OCI-LY7 (cell line): ENCODE measurements around the gene HNRNPL. TPM values are rescaled to one million over a fixed set of nuclear protein-coding genes. Genes with fewer than 3 reads are reported as not detected.

Experiments used
- BruUV-seq: library from RNA; stranded (reverse); fragments of 400-500 nt; replicated peaks from 2 replicates; lab custom pipeline; 2021; lab: Mats Ljungman, UMichigan
- CTCF ChIA-PET: fragments of 300-600 bp; sonication (Branson Sonifier 250); formaldehyde crosslinking; loops from one replicate; lab custom pipeline; 2022; ENCODE audit warnings: antibody characterized with exemption; ENCODE audit not compliant: unreplicated experiment; lab: Charles Lee
- POLR2A ChIA-PET: fragments of 300-600 bp; sonication (Branson Sonifier 250); formaldehyde crosslinking; loops from one replicate; lab custom pipeline; 2022; ENCODE audit warnings: antibody characterized with exemption; lab: Charles Lee
- DNase-seq: peaks from one replicate; pipeline ENCODE4 v3.0.0-alpha.2; 2015; ENCODE audit warnings: low spot score
- H2AFZ ChIP-seq: fragments of 200-600 bp; sonication (generic), shearing (Covaris generic); 2 replicates; pipeline ENCODE4 v1.6.1; 2014; ENCODE audit warnings: mild to moderate bottlenecking, antibody characterized with exemption, low read length, moderate library complexity
- H3K27ac ChIP-seq: fragments of 200-600 bp; sonication (generic); 2 replicates; pipeline ENCODE4 v1.5.1; 2014; ENCODE audit warnings: mixed run types, low read depth, mild to moderate bottlenecking, moderate library complexity, low read length, inconsistent platforms; ENCODE audit not compliant: poor library complexity, severe bottlenecking
- H3K36me3 ChIP-seq: fragments of 200-600 bp; sonication (generic); 2 replicates; pipeline ENCODE4 v1.6.1; 2014; ENCODE audit warnings: mild to moderate bottlenecking, antibody characterized with exemption, low read length, moderate library complexity, mixed read lengths; ENCODE audit not compliant: insufficient read depth
- H3K4me1 ChIP-seq: fragments of 200-600 bp; sonication (generic); 2 replicates; pipeline ENCODE4 v1.5.1; 2014; ENCODE audit warnings: mild to moderate bottlenecking, low read length; ENCODE audit not compliant: insufficient read depth, poor library complexity, severe bottlenecking
- H3K4me2 ChIP-seq: fragments of 200-600 bp; sonication (generic); 2 replicates; pipeline ENCODE4 v1.6.1; 2014; ENCODE audit warnings: mild to moderate bottlenecking, low read length
- H3K4me3 ChIP-seq: fragments of 200-600 bp; sonication (generic); 2 replicates; pipeline ENCODE4 v1.5.1; 2014; ENCODE audit warnings: mild to moderate bottlenecking, low read depth, low read length; ENCODE audit not compliant: poor library complexity, severe bottlenecking
- H3K79me2 ChIP-seq: fragments of 200-600 bp; sonication (generic); 2 replicates; pipeline ENCODE4 v1.6.1; 2016; ENCODE audit warnings: low read depth, mild to moderate bottlenecking, low read length, moderate library complexity, mixed read lengths; ENCODE audit not compliant: insufficient read depth
- H3K9me2 ChIP-seq: fragments of 200-600 bp; sonication (generic); 2 replicates; pipeline ENCODE4 v1.6.1; 2016; ENCODE audit warnings: mild to moderate bottlenecking, low read length, mixed read lengths; ENCODE audit not compliant: insufficient read depth
- H3K9me3 ChIP-seq: fragments of 200-600 bp; sonication (generic); 2 replicates; pipeline ENCODE4 v1.6.1; 2014; ENCODE audit warnings: mild to moderate bottlenecking, mixed run types, low read length, mixed read lengths
- H4K20me1 ChIP-seq: fragments of 200-600 bp; sonication (generic); 2 replicates; pipeline ENCODE4 v1.6.1; 2014; ENCODE audit warnings: mild to moderate bottlenecking, antibody characterized with exemption, low read length, moderate library complexity, mixed read lengths; ENCODE audit not compliant: insufficient read depth
- EZH2phosphoT487 ChIP-seq: fragments of 200-600 bp; sonication (generic); IDR thresholded peaks from 2 replicates; pipeline ENCODE4 v1.6.1; 2018; ENCODE audit warnings: low read depth, borderline replicate concordance, mild to moderate bottlenecking, mixed run types, antibody characterized with exemption, low read length, moderate library complexity, mixed read lengths
- intact Hi-C: fragments of 100-400 bp; cut with micrococcal nuclease; formaldehyde crosslinking; loops from one replicate; pipeline ENCODE4 v1.10.0; 2022; ENCODE audit not compliant: unreplicated experiment
- total RNA-seq, 2 experiments: library from RNA; depleted of rRNA in 1 of 2; stranded (reverse); fragments of >200 nt in 1 of 2; shearing (Covaris generic) in 1 of 2; gene quantifications; 2 replicates each; pipeline ENCODE4 v1.2.3, GENCODE V29; 2014 to 2022
- TF ChIP-seq, protein P1 (sequence below): fragments of 200-600 bp; sonication (generic); conservative IDR thresholded peaks from 2 replicates; pipeline ENCODE4 v1.5.1; 2014; ENCODE audit warnings: mild to moderate bottlenecking, antibody characterized with exemption, low read length, moderate library complexity, mixed read lengths

The HNRNPL gene
- total RNA-seq, 2 experiments from 2014 or later, result 263 to 655 TPM

DNA sequence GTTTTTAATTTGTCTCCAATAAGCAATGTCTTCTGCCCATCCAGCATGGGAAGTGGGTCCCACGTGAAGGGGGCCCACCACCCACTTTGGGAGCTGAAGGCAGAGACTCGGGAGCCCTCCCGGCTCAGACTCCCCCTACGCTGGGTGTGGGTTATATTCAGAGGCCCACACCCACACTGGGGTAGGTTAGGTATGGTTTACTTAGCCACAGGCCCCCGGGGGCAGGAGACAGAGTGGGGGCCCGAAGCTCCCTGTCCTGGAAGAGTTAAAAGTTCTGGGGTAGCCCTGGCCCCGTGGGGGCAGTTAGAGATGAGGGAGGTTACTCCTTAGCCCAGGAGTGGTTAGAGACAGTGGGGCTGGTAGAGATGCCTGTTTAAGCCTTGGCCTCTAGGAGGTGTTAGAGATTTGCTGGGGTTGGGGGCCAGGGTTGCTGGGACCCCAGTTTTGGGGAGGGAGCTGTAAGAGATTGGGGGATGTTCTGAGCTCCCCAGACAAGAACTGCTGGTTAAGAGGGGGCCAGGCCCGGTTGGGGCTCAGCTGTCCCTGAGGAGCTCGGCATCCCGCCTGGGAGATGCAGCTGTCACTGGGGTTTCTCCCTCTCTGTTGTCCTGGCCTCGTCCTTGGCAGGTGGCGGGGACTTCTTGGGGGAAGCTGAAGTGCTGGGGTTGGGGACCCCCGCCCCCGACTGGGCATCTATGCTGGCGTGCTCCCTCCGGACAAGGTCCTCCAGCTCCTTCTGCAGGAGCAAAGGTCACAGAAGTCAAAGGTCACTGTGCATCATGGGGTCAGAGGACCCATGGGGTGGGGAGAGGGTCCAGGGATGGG, 29.0 kb upstream of the HNRNPL start:
- peak overlapping the region; percentile 65 for H3K4me3 ChIP-seq
- ChIA-PET CTCF (interaction anchor here (0.6 to 1.5 kb wide), 4 partner anchors 9 to 155 kb away, joined by 3 to 7 read pairs (median 5); no protein-coding TSS in a partner anchor), POLR2A (interaction anchor here (0.6 to 2.1 kb wide), 6 partner anchors 11 to 142 kb away, joined by 3 to 10 read pairs (median 4); no protein-coding TSS in a partner anchor)
- no peaks in the 10 kb centered on the region for H3K36me3 ChIP-seq
- intact Hi-C loops, result no loop called here
- no peaks in the 10 kb centered on the region for H3K79me2 ChIP-seq
- no peaks in the 10 kb centered on the region for H4K20me1 ChIP-seq
- H3K9me3 ChIP-seq, result no peaks in the 10 kb centered on the region
- peak overlapping the region; percentile 90 for H3K27ac ChIP-seq
- peaks cover 26% of the 10 kb centered on the region for H3K4me1 ChIP-seq
- no peak for TF ChIP-seq EZH2phosphoT487
- TF ChIP-seq, protein P1, sequence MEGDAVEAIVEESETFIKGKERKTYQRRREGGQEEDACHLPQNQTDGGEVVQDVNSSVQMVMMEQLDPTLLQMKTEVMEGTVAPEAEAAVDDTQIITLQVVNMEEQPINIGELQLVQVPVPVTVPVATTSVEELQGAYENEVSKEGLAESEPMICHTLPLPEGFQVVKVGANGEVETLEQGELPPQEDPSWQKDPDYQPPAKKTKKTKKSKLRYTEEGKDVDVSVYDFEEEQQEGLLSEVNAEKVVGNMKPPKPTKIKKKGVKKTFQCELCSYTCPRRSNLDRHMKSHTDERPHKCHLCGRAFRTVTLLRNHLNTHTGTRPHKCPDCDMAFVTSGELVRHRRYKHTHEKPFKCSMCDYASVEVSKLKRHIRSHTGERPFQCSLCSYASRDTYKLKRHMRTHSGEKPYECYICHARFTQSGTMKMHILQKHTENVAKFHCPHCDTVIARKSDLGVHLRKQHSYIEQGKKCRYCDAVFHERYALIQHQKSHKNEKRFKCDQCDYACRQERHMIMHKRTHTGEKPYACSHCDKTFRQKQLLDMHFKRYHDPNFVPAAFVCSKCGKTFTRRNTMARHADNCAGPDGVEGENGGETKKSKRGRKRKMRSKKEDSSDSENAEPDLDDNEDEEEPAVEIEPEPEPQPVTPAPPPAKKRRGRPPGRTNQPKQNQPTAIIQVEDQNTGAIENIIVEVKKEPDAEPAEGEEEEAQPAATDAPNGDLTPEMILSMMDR, result peak; percentile 52
- peak overlapping the region; percentile 40; the same call in 1 of the 2 replicates for H2AFZ ChIP-seq
- no peaks in the 10 kb centered on the region for H3K9me2 ChIP-seq
- BruUV-seq, result TSS peak; percentile 93
- H3K4me2 ChIP-seq, result peak overlapping the region; percentile 94
- DNase-seq, result no peak

DNA sequence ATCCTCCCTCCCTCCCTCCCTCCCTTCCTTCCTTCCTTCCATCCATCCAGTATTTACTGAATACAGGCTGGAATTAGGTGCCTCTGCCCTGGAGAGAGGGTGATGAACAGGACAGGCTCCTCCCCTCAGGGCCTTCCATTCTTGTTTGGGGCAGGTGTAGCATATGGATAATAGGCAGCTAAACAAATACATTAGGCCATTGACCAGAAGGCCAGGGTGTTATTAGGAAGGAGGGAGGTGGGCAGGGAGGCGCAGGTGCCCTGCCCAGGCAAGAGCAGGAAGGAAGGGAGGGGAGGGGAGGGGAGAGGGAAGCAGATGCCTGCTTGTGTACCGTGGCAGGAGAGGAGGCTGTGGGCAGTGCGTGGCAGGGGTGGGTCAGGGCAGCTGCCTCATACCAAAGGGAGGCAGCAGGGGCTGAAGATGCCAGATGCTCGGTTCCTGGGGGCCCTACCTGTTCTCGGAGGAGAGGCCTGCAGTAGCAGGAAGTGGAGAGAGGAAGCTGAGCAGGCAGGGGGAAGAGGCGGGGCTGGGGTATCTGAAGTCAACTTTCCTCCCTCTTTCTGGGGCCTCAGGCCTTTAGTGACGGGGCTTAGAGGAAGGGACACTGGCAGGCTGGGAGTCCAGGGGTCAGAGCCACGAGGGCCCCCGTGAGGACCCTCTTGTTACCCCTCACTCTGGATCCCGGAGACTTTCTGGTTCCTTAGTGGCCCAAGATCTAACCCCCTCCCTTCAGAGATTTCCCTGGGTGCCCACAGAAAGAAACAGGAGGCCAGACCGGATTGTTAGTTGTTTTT, 28.2 kb upstream of the HNRNPL start, which contains the start of gene RINL:
Gene RINL, minus strand, starts transcription at position 495 of the 794 bp plus-strand sequence. CDS start 1,533 bp downstream, outside the sequence.
- Histone ChIP-seq H3K9me2 (no peaks in the 10 kb centered on the region), H4K20me1 (no peaks in the 10 kb centered on the region), H3K79me2 (no peaks in the 10 kb centered on the region), H3K9me3 (no peaks in the 10 kb centered on the region), H3K27ac (peak within 1 kb of the TSS; percentile 90), H3K4me1 (peaks cover 26% of the 10 kb centered on the region), H3K4me2 (peak within 1 kb of the TSS; percentile 94), H2AFZ (peak within 1 kb of the TSS; percentile 40; the same call in 1 of the 2 replicates), H3K4me3 (peak within 1 kb of the TSS; percentile 65), H3K36me3 (no peaks in the 10 kb centered on the region)
- peak; percentile 87 for DNase-seq
- CTCF ChIA-PET, result interaction anchor here (0.6 to 1.5 kb wide), 4 partner anchors 9 to 155 kb away, joined by 3 to 7 read pairs (median 5); no protein-coding TSS in a partner anchor
- intact Hi-C loops, result no loop called here
- TF ChIP-seq, protein P1, result no peak
- no peak for TF ChIP-seq EZH2phosphoT487
- no TSS peak for BruUV-seq
- POLR2A ChIA-PET, result interaction anchor here (0.6 to 2.1 kb wide), 8 partner anchors 14 to 339 kb away, joined by 3 to 10 read pairs (median 4); no protein-coding TSS in a partner anchor
